ENCODE measurements around the gene TPD52L1.

The TPD52L1 gene

GRCh38 chr6:125192610-125192930 is 39.0 kb downstream of the TPD52L1 start:
- ATAC-seq: no peak; the same call in 2 of the 3 replicates
- TF ChIP-seq ZNF8 (CRISPR knock-in tag; IDR thresholded peaks at IDR 0.05): no peak

GRCh38 chr6:125193208-125193607 is 39.6 kb downstream of the TPD52L1 start:
- no peak for ATAC-seq
- no peak for TF ChIP-seq CSRNP3 (CRISPR knock-in tag; IDR thresholded peaks at IDR 0.05)
- no peak for TF ChIP-seq CREB5 (CRISPR knock-in tag; IDR thresholded peaks at IDR 0.05; ENCODE audit: low read depth)
- no peak for TF ChIP-seq TCF4 (CRISPR knock-in tag; IDR thresholded peaks at IDR 0.05; ENCODE audit: borderline replicate concordance)
- no peak for TF ChIP-seq ZC3H10 (CRISPR knock-in tag; IDR thresholded peaks at IDR 0.05)
- no peak for TF ChIP-seq PATZ1 (CRISPR knock-in tag; IDR thresholded peaks at IDR 0.05; ENCODE audit: borderline replicate concordance)
- TF ChIP-seq ESRRG (CRISPR knock-in tag; IDR thresholded peaks at IDR 0.05): no peak
- TF ChIP-seq RARB (CRISPR knock-in tag; IDR thresholded peaks at IDR 0.05): no peak
- no peak for TF ChIP-seq ZNF70 (CRISPR knock-in tag; IDR thresholded peaks at IDR 0.05)
- no peak for TF ChIP-seq ZNF8 (CRISPR knock-in tag; IDR thresholded peaks at IDR 0.05)
- no peak for TF ChIP-seq ZFP3 (CRISPR knock-in tag; IDR thresholded peaks at IDR 0.05)
- no peak for TF ChIP-seq POU6F1 (CRISPR knock-in tag; IDR thresholded peaks at IDR 0.05; ENCODE audit: borderline replicate concordance, low read depth)
- TF ChIP-seq BACH2 (CRISPR knock-in tag; IDR thresholded peaks at IDR 0.05; ENCODE audit: borderline replicate concordance): no peak
- TF ChIP-seq OSR1 (CRISPR knock-in tag; IDR thresholded peaks at IDR 0.05): no peak
- TF ChIP-seq ZNF565 (CRISPR knock-in tag; conservative IDR thresholded peaks at IDR 0.05; ENCODE audit: low read depth): no peak
- no peak for TF ChIP-seq TSHZ2 (CRISPR knock-in tag; IDR thresholded peaks at IDR 0.05)
- no peak for TF ChIP-seq ZFP30 (CRISPR knock-in tag; IDR thresholded peaks at IDR 0.05)
- TF ChIP-seq CSDC2 (CRISPR knock-in tag; IDR thresholded peaks at IDR 0.05): no peak

GRCh38 chr6:125194941-125195340 is 41.4 kb downstream of the TPD52L1 start:
- TF ChIP-seq ARNTL (CRISPR knock-in tag; IDR thresholded peaks at IDR 0.05; ENCODE audit: borderline replicate concordance, low read depth): no peak
- TF ChIP-seq TCF4 (CRISPR knock-in tag; IDR thresholded peaks at IDR 0.05; ENCODE audit: borderline replicate concordance): no peak
- TF ChIP-seq ZNF565 (CRISPR knock-in tag; conservative IDR thresholded peaks at IDR 0.05; ENCODE audit: low read depth): no peak
- TF ChIP-seq RARB (CRISPR knock-in tag; IDR thresholded peaks at IDR 0.05): no peak
- no peak for TF ChIP-seq CSDC2 (CRISPR knock-in tag; IDR thresholded peaks at IDR 0.05)
- TF ChIP-seq ESRRG (CRISPR knock-in tag; IDR thresholded peaks at IDR 0.05): no peak
- no peak for TF ChIP-seq CREB5 (CRISPR knock-in tag; IDR thresholded peaks at IDR 0.05; ENCODE audit: low read depth)
- TF ChIP-seq ZNF70 (CRISPR knock-in tag; IDR thresholded peaks at IDR 0.05): no peak
- ATAC-seq: no peak

All from SK-N-SH treated with all-trans-retinoic acid at 6 μM for 48 hours (cell line).